NCI-H1092 treated with DMSO at 0.1 percent for 48 hours (cell line): ENCODE results near the gene ASTN2.

Source experiments
- DNase-seq: peaks from one replicate; lab custom pipeline; 2025; lab: John Stamatoyannopoulos, UW

ASTN2 gene

GRCh38 chr9:116504893-116505480, 909.9 kb downstream of the ASTN2 start:
- no peak for DNase-seq

GRCh38 chr9:116504081-116504480, 910.8 kb downstream of the ASTN2 start:
- no peak for DNase-seq

- DNase-seq = no peak
Measured at GRCh38 chr9:116502746-116503145, 912.1 kb downstream of the ASTN2 start.

- DNase-seq = no peak
Measured at GRCh38 chr9:116501871-116502270, 913.0 kb downstream of the ASTN2 start.

- no peak for DNase-seq
Measured at GRCh38 chr9:116499986-116500871, 914.6 kb downstream of the ASTN2 start.

- no peak for DNase-seq
Measured at GRCh38 chr9:116499434-116499833, 915.4 kb downstream of the ASTN2 start.

- DNase-seq = no peak
Measured at GRCh38 chr9:116497095-116497890, 917.6 kb downstream of the ASTN2 start.

- DNase-seq = no peak
Measured at GRCh38 chr9:116496167-116496566, 918.7 kb downstream of the ASTN2 start.

- DNase-seq = no peak
Measured at GRCh38 chr9:116495725-116496124, 919.1 kb downstream of the ASTN2 start.

GRCh38 chr9:116494815-116495634, 919.8 kb downstream of the ASTN2 start:
- DNase-seq = peak; percentile 27

- DNase-seq = no peak
Measured at GRCh38 chr9:116493183-116493860, 921.5 kb downstream of the ASTN2 start.

- DNase-seq = no peak
Measured at GRCh38 chr9:116491659-116492058, 923.2 kb downstream of the ASTN2 start.

GRCh38 chr9:116491219-116491618, 923.6 kb downstream of the ASTN2 start:
- DNase-seq = no peak

- DNase-seq = no peak
Measured at GRCh38 chr9:116490321-116490720, 924.5 kb downstream of the ASTN2 start.

GRCh38 chr9:116488373-116488772, 926.5 kb downstream of the ASTN2 start:
- no peak for DNase-seq

- no peak for DNase-seq
Measured at GRCh38 chr9:116484492-116485061, 930.3 kb downstream of the ASTN2 start.

- DNase-seq = no peak
Measured at GRCh38 chr9:116483622-116484491, 931.0 kb downstream of the ASTN2 start.

- DNase-seq = peak; percentile 34
Measured at GRCh38 chr9:116482740-116483139, 932.1 kb downstream of the ASTN2 start.

- DNase-seq = no peak
Measured at GRCh38 chr9:116480700-116481099, 934.2 kb downstream of the ASTN2 start.

GRCh38 chr9:116479967-116480366, 934.9 kb downstream of the ASTN2 start:
- DNase-seq = no peak
